SK-N-SH (cell line): Measurements from ENCODE around the gene MAPK11. TPM values are rescaled to one million over a fixed set of nuclear protein-coding genes. Genes with fewer than 3 reads are reported as not detected.

Experiments
- CTCF ChIA-PET: fragments of 300-600, 350-600 bp; formaldehyde crosslinking; extraction: SDS; loops from one replicate; lab custom pipeline; 2021; lab: Yijun Ruan, JAX
- POLR2A ChIA-PET: fragments of 350-600 bp; sonication (Branson Sonifier 250); formaldehyde crosslinking; extraction: SDS; loops from one replicate; lab custom pipeline; 2020; ENCODE audit warnings: antibody characterized with exemption, inconsistent platforms; lab: Yijun Ruan, JAX
- DNase-seq: peaks from one replicate; pipeline ENCODE4 v3.0.0; 2012
- H2AFZ ChIP-seq: fragments of 200-600 bp; sonication (generic); 2 replicates; pipeline ENCODE4 v1.8.1; 2016; ENCODE audit warnings: antibody characterized with exemption, mild to moderate bottlenecking, low read depth
- H3F3A ChIP-seq: fragments of 200-600 bp; sonication (generic); replicated peaks from 2 replicates; pipeline ENCODE3; 2016; ENCODE audit warnings: antibody characterized with exemption, mild to moderate bottlenecking; ENCODE audit not compliant: insufficient read depth
- H3K27ac ChIP-seq, 2 experiments: fragments of 200-500 bp in 1 of 2; fragments of 200-600 bp in 1 of 2; sonication (Bioruptor generic) in 1 of 2; sonication (generic), shearing (Covaris generic) in 1 of 2; 2 replicates each; pipeline versions ENCODE4 v1.5.1 to v1.6.1; 2014 to 2016; ENCODE audit warnings: low read depth in 2 of 2, inconsistent platforms in 1 of 2, low read length in 1 of 2, mild to moderate bottlenecking in 1 of 2, mixed read lengths in 1 of 2
- H3K27me3 ChIP-seq: fragments of 200-600 bp; sonication (generic), shearing (Covaris generic); 2 replicates; pipeline ENCODE4 v1.6.1; 2016; ENCODE audit warnings: mixed run types; ENCODE audit not compliant: insufficient read depth
- H3K36me3 ChIP-seq, 2 experiments: fragments of 200-500 bp in 1 of 2; fragments of 200-600 bp in 1 of 2; sonication (Bioruptor generic) in 1 of 2; sonication (generic) in 1 of 2; replicated peaks in 1 of 2; 2 replicates each; pipeline versions ENCODE3 to v1.5.1; 2014 to 2016; ENCODE audit warnings: low read length in 1 of 2, mild to moderate bottlenecking in 1 of 2; ENCODE audit not compliant: insufficient read depth in 2 of 2, control insufficient read depth in 1 of 2
- H3K4me1 ChIP-seq, 2 experiments: fragments of 200-500 bp in 1 of 2; fragments of 200-600 bp in 1 of 2; sonication (Bioruptor generic) in 1 of 2; sonication (generic), shearing (Covaris generic) in 1 of 2; 2 replicates each; pipeline versions ENCODE4 v1.5.1 to v1.6.1; 2014 to 2016; ENCODE audit warnings: low read depth in 1 of 2, low read length in 1 of 2, mixed run types in 1 of 2; ENCODE audit not compliant: insufficient read depth in 2 of 2, control insufficient read depth in 1 of 2
- H3K4me2 ChIP-seq: fragments of 200-600 bp; sonication (generic), shearing (Covaris generic); 2 replicates; pipeline ENCODE4 v1.6.1; 2017; ENCODE audit warnings: mixed run types
- H3K4me3 ChIP-seq, 2 experiments: fragments of 200-500 bp in 1 of 2; fragments of 200-600 bp in 1 of 2; sonication (Bioruptor generic) in 1 of 2; sonication (generic), shearing (Covaris generic) in 1 of 2; 2 replicates each; pipeline versions ENCODE4 v1.5.1 to v1.8.1; 2014 to 2016; ENCODE audit warnings: low read depth in 2 of 2, inconsistent platforms in 1 of 2, low read length in 1 of 2, mild to moderate bottlenecking in 1 of 2, mixed read lengths in 1 of 2, moderate library complexity in 1 of 2
- H3K79me2 ChIP-seq: fragments of 200-600 bp; sonication (generic); 2 replicates; pipeline ENCODE4 v1.8.1; 2017; ENCODE audit warnings: mild to moderate bottlenecking; ENCODE audit not compliant: insufficient read depth
- H3K9ac ChIP-seq: fragments of 200-600 bp; sonication (generic); 2 replicates; pipeline ENCODE4 v1.6.1; 2017; ENCODE audit warnings: mixed run types
- H3K9me2 ChIP-seq: fragments of 200-600 bp; sonication (generic); 2 replicates; pipeline ENCODE4 v1.6.1; 2017; ENCODE audit warnings: mixed run types
- H3K9me3 ChIP-seq: fragments of 200-600 bp; sonication (generic); 2 replicates; pipeline ENCODE4 v1.6.1; 2017; ENCODE audit warnings: mixed run types, mild to moderate bottlenecking, moderate library complexity
- H4K20me1 ChIP-seq: fragments of 200-600 bp; sonication (generic); 2 replicates; pipeline ENCODE4 v1.6.1; 2017; ENCODE audit warnings: mild to moderate bottlenecking, mixed run types; ENCODE audit not compliant: insufficient read depth
- CHD2 ChIP-seq: fragments of 150-350 bp; IDR thresholded peaks from 2 replicates; pipeline ENCODE4 v1.6.1; 2018; ENCODE audit warnings: low read length; ENCODE audit not compliant: partially characterized antibody
- ELF1 ChIP-seq: IDR thresholded peaks from 2 replicates; pipeline ENCODE4 v1.4.0; 2012
- FOSL2 ChIP-seq: IDR thresholded peaks from 2 replicates; pipeline ENCODE4 v1.4.0; 2012; ENCODE audit warnings: low read depth, mild to moderate bottlenecking, moderate library complexity, borderline replicate concordance
- FOXM1 ChIP-seq: IDR thresholded peaks from 2 replicates; pipeline ENCODE4 v1.4.0; 2012; ENCODE audit warnings: low read depth, mild to moderate bottlenecking
- JUND ChIP-seq: IDR thresholded peaks from 2 replicates; pipeline ENCODE4 v1.4.0; 2012
- RAD21 ChIP-seq: IDR thresholded peaks from 2 replicates; pipeline ENCODE4 v1.6.1; 2012; ENCODE audit warnings: mild to moderate bottlenecking, low read length
- RFX5 ChIP-seq: IDR thresholded peaks from 2 replicates; pipeline ENCODE4 v1.6.1; 2012; ENCODE audit warnings: mild to moderate bottlenecking, improper control_type of control experiment, low read length
- RXRA ChIP-seq: IDR thresholded peaks from 2 replicates; pipeline ENCODE4 v1.4.0; 2012; ENCODE audit warnings: low read depth, mild to moderate bottlenecking, borderline replicate concordance
- SMC3 ChIP-seq: IDR thresholded peaks from 2 replicates; pipeline ENCODE4 v1.6.1; 2012; ENCODE audit warnings: low read depth, low read length, improper control_type of control experiment
- TAF1 ChIP-seq: IDR thresholded peaks from 2 replicates; pipeline ENCODE4 v1.6.1; 2012; ENCODE audit warnings: low read depth, mild to moderate bottlenecking, low read length, moderate library complexity, borderline replicate concordance
- YY1 ChIP-seq: IDR thresholded peaks from 2 replicates; pipeline ENCODE4 v1.4.0; 2012; ENCODE audit warnings: low read depth, mild to moderate bottlenecking
- WGBS: methylation state at CpG from one replicate; pipeline ENCODE4 v1.1.6; 2017; ENCODE audit warnings: low lambda C conversion rate; 5-methylcytosine and 5-hydroxymethylcytosine counted together
- polyA plus RNA-seq, 3 experiments: library from polyadenylated mRNA; depleted of rRNA; stranded (reverse); fragments of >200 nt; gene quantifications; 2 replicates each; pipeline ENCODE4 v1.2.3, GENCODE V29; 2012
- TF ChIP-seq, protein P1 (sequence below): IDR thresholded peaks from 2 replicates; pipeline ENCODE4 v1.4.0; 2012; ENCODE audit warnings: low read depth, borderline replicate concordance
- TF ChIP-seq, protein P2 (sequence below): fragments of 150-350 bp; IDR thresholded peaks from 2 replicates; pipeline ENCODE4 v1.6.1; 2016; ENCODE audit warnings: mild to moderate bottlenecking, low read depth, low read length
- TF ChIP-seq, protein P3 (sequence below): IDR thresholded peaks from 2 replicates; pipeline ENCODE4; 2012

MAPK11 gene
- polyA plus RNA-seq, 1 of the 3 experiments (the other 2 are of a cell fraction): 36.0 TPM

DNA sequence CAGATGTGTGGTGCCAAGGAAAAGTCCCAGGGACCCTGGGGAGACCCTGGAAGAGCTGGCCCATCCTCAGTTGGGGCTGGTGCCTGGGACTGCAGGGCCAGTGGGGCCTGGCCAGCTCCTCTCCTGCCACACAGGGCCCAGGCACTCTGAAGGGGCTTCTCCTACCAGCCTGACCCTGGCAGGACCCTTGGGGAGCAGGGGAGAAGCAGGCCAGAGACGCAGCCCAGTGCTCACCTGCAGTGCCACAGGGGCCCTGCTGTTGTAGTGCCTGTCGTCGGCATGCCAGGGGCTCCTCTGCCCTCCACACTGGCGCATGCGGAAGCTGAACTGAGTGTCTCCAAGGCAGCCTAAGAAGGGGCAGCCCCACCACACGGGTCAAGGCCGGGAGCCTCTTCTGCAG, 47.5 kb upstream of the MAPK11 start (continued):
- TF ChIP-seq FOXM1 (no peak), SMC3 (no peak), RAD21 (no peak), RXRA (no peak), TAF1 (no peak), CHD2 (no peak)
- TF ChIP-seq, protein P1, sequence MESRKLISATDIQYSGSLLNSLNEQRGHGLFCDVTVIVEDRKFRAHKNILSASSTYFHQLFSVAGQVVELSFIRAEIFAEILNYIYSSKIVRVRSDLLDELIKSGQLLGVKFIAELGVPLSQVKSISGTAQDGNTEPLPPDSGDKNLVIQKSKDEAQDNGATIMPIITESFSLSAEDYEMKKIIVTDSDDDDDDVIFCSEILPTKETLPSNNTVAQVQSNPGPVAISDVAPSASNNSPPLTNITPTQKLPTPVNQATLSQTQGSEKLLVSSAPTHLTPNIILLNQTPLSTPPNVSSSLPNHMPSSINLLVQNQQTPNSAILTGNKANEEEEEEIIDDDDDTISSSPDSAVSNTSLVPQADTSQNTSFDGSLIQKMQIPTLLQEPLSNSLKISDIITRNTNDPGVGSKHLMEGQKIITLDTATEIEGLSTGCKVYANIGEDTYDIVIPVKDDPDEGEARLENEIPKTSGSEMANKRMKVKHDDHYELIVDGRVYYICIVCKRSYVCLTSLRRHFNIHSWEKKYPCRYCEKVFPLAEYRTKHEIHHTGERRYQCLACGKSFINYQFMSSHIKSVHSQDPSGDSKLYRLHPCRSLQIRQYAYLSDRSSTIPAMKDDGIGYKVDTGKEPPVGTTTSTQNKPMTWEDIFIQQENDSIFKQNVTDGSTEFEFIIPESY: no peak

DNA sequence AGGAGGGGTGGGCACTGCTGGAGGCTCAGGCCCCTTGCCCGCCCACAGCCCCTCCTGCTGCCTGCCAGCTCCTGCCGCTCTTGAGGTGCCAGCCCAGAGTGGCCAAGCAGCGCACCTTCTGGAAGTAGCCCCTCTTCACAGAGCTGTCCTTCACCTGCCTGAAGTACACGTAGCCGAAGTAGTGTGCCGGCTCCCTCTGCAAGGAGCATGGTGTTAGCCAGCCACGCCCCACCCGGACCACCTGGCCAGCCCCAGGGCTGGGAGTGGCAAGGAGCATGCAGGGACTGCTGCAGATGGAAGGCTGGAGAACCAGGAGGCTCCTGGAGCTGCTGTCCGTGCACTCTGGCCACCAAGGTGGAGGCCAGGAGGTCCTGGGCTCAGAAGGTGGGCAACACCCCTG, 47.0 kb upstream of the MAPK11 start:
- WGBS: 100% methylated on average over 1 of the region's 9 CpGs
- Histone ChIP-seq H3K36me3 (no peaks in the 10 kb centered on the region), H3K4me3 (no peak overlapping the region), H3F3A (no peaks in the 10 kb centered on the region), H4K20me1 (no peaks in the 10 kb centered on the region), H3K9me3 (no peaks in the 10 kb centered on the region), H3K4me1 (no peaks in the 10 kb centered on the region), H3K4me2 (no peak overlapping the region), H3K27me3 (no peaks in the 10 kb centered on the region), H3K79me2 (no peaks in the 10 kb centered on the region), H2AFZ (no peak overlapping the region), H3K9me2 (no peaks in the 10 kb centered on the region), H3K27ac (no peak overlapping the region), H3K9ac (no peak overlapping the region)
- DNase-seq: peak; percentile 37
- POLR2A ChIA-PET: interaction anchor here (1.0 kb wide), 1 partner anchor 75 kb away, joined by 3 read pairs; no protein-coding TSS in a partner anchor
- CTCF ChIA-PET: interaction anchor here (0.8 to 2.5 kb wide), 4 partner anchors 10 to 209 kb away, joined by 3 to 17 read pairs (median 6); partner anchors contain the start of genes DENND6B and SCO2
- TF ChIP-seq, protein P2, sequence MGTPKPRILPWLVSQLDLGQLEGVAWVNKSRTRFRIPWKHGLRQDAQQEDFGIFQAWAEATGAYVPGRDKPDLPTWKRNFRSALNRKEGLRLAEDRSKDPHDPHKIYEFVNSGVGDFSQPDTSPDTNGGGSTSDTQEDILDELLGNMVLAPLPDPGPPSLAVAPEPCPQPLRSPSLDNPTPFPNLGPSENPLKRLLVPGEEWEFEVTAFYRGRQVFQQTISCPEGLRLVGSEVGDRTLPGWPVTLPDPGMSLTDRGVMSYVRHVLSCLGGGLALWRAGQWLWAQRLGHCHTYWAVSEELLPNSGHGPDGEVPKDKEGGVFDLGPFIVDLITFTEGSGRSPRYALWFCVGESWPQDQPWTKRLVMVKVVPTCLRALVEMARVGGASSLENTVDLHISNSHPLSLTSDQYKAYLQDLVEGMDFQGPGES: no peak
- TF ChIP-seq ELF1 (no peak), YY1 (no peak), FOSL2 (no peak), JUND (no peak), RFX5 (no peak), TAF1 (no peak)
- TF ChIP-seq, protein P3, sequence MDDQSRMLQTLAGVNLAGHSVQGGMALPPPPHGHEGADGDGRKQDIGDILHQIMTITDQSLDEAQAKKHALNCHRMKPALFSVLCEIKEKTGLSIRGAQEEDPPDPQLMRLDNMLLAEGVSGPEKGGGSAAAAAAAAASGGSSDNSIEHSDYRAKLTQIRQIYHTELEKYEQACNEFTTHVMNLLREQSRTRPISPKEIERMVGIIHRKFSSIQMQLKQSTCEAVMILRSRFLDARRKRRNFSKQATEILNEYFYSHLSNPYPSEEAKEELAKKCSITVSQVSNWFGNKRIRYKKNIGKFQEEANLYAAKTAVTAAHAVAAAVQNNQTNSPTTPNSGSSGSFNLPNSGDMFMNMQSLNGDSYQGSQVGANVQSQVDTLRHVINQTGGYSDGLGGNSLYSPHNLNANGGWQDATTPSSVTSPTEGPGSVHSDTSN: no peak
